GM12878 (cell line): ENCODE measurements around the gene TRIM71. TPM values are rescaled to one million over a fixed set of nuclear protein-coding genes. Genes with fewer than 3 reads are reported as not detected.

ENCODE experiments used
- ATAC-seq: fragments of 200-7000 bp; cut with Tn5 transposase; 3 replicates; pipeline ENCODE4 v1.9.1; 2020; ENCODE audit warnings: mild to moderate bottlenecking, moderate library complexity
- BruUV-seq: library from RNA; stranded (reverse); fragments of 400-500 nt; replicated peaks from 2 replicates; lab custom pipeline; 2021; lab: Mats Ljungman, UMichigan
- CTCF ChIA-PET: fragments of 300-600 bp; sonication (Branson Sonifier 250); formaldehyde crosslinking; extraction: SDS; loops from one replicate; lab custom pipeline; 2021; ENCODE audit warnings: inconsistent platforms; lab: Yijun Ruan, JAX
- POLR2A ChIA-PET: fragments of 350-600 bp; formaldehyde crosslinking; extraction: SDS; loops from one replicate; lab custom pipeline; 2021; ENCODE audit warnings: inconsistent platforms; lab: Charles Lee
- RAD21 ChIA-PET: fragments of 300-600 bp; sonication (Branson Sonifier 250); formaldehyde crosslinking; loops from one replicate; lab custom pipeline; 2023; ENCODE audit warnings: antibody characterized with exemption; ENCODE audit not compliant: unreplicated experiment; lab: Charles Lee
- SMC1A ChIA-PET: fragments of 300-600 bp; sonication (Branson Sonifier 250); formaldehyde crosslinking; loops from one replicate; lab custom pipeline; 2023; ENCODE audit not compliant: unreplicated experiment, uncharacterized antibody; lab: Charles Lee
- DNase-seq: peaks from one replicate; pipeline ENCODE4 v3.0.0-alpha.2; 2011; ENCODE audit warnings: low read depth, low spot score
- FAIRE-seq: peaks from 3 replicates; lab custom pipeline; 2011; peaks lifted over from hg19 to GRCh38; lab: Jason Lieb, UNC
- H2AFZ ChIP-seq: 2 replicates; pipeline ENCODE4 v1.6.0; 2011; ENCODE audit warnings: low read depth, low read length, control low read depth; ENCODE audit not compliant: control insufficient read depth
- H3K27ac ChIP-seq: 2 replicates; pipeline ENCODE4 v1.5.1; 2011; ENCODE audit warnings: control low read depth; ENCODE audit not compliant: control insufficient read depth, insufficient read depth
- H3K27me3 ChIP-seq, 2 experiments: replicated peaks in 1 of 2; 2 replicates each; pipeline versions ENCODE4 v1.6.0 to v1.6.1; 2011; ENCODE audit warnings: low read length in 1 of 2; ENCODE audit not compliant: control insufficient read depth in 2 of 2, insufficient read depth in 2 of 2
- H3K36me3 ChIP-seq, 2 experiments: 2 replicates each; pipeline ENCODE4 v1.5.1; 2011; ENCODE audit warnings: low read length in 1 of 2; ENCODE audit not compliant: control insufficient read depth in 2 of 2, insufficient read depth in 2 of 2
- H3K4me1 ChIP-seq: 2 replicates; pipeline ENCODE4 v1.6.1; 2011; ENCODE audit warnings: mild to moderate bottlenecking, low read length, moderate library complexity, mixed read lengths; ENCODE audit not compliant: control insufficient read depth, insufficient read depth
- H3K4me2 ChIP-seq: 2 replicates; pipeline ENCODE4 v1.6.0; 2011; ENCODE audit warnings: control low read depth; ENCODE audit not compliant: control insufficient read depth, insufficient read depth
- H3K4me3 ChIP-seq: fragments of 200-600 bp; sonication (generic); 2 replicates; pipeline ENCODE4 v1.5.1; 2016
- H3K79me2 ChIP-seq: 2 replicates; pipeline ENCODE4 v1.6.0; 2011; ENCODE audit warnings: low read length; ENCODE audit not compliant: control insufficient read depth, insufficient read depth
- H3K9ac ChIP-seq: 2 replicates; pipeline ENCODE4 v1.8.0; 2011; ENCODE audit warnings: low read length, control low read depth, mixed read lengths; ENCODE audit not compliant: control insufficient read depth, insufficient read depth
- H3K9me3 ChIP-seq: replicated peaks from 3 replicates; pipeline ENCODE4 v1.5.1; 2011; ENCODE audit warnings: mild to moderate bottlenecking, low read length; ENCODE audit not compliant: control insufficient read depth, insufficient read depth
- H4K20me1 ChIP-seq: 2 replicates; pipeline ENCODE4 v1.6.0; 2011; ENCODE audit not compliant: control insufficient read depth, insufficient read depth
- ZNF274 ChIP-seq: IDR thresholded peaks from one replicate; pipeline ENCODE4 v1.8.0; 2011; ENCODE audit not compliant: insufficient read length, insufficient read depth
- WGBS: methylation state at CpG from one replicate; pipeline ENCODE4 v1.1.6; 2016; ENCODE audit warnings: low lambda C conversion rate; ENCODE audit not compliant: insufficient replicate concordance, insufficient coverage; ENCODE audit errors: missing lambda C conversion rate; 5-methylcytosine and 5-hydroxymethylcytosine counted together
- in situ Hi-C: fragments of 300-500 bp; cut with MboI; formaldehyde crosslinking; loops from 9 replicates; pipeline ENCODE4 v1.14.3; 2018; ENCODE audit warnings: mixed read lengths
- intact Hi-C: fragments of 100-400 bp; cut with micrococcal nuclease; formaldehyde crosslinking; loops from one replicate; pipeline ENCODE4 v1.14.2; 2022; ENCODE audit not compliant: unreplicated experiment
- polyA plus RNA-seq, 11 experiments: library from polyadenylated mRNA; depleted of rRNA in 4 of 11; unstranded in 6 of 11; stranded (reverse) in 5 of 11; fragments of >200 nt; fragmentation: Nextera tagmentation in 4 of 11; fragmentation: Illumina TruSeq in 1 of 11; extraction: Ambion mirVana in 4 of 11; extraction: Trizol in 1 of 11; gene quantifications; 1 replicate in 1 of 11; 2 replicates in 10 of 11; pipeline versions ENCODE4 v1.2.1 to v1.2.3, GENCODE V29; 2011 to 2016; ENCODE audit warnings: inconsistent platforms in 2 of 11, missing spikeins in 2 of 11, low read depth in 1 of 11
- total RNA-seq, 4 experiments: library from RNA; depleted of rRNA in 3 of 4; stranded (reverse); fragments of >200 nt in 3 of 4; fragmentation: Illumina TruSeq in 1 of 4; extraction: Trizol in 1 of 4; gene quantifications; 2 replicates each; pipeline versions ENCODE4 v1.2.1 to v1.2.3, GENCODE V29; 2013 to 2021
- TF ChIP-seq, protein P1 (sequence below): IDR thresholded peaks from 2 replicates; pipeline ENCODE4 v1.6.1; 2012; ENCODE audit warnings: mild to moderate bottlenecking, low read depth, low read length

Gene TRIM71
- total and polyA plus RNA-seq, 10 of the 15 experiments (the other 5 are each of a cell fraction or from before 2014, with no cell fraction given), result 0.02 to 1.8 (median 0.16) TPM

DNA sequence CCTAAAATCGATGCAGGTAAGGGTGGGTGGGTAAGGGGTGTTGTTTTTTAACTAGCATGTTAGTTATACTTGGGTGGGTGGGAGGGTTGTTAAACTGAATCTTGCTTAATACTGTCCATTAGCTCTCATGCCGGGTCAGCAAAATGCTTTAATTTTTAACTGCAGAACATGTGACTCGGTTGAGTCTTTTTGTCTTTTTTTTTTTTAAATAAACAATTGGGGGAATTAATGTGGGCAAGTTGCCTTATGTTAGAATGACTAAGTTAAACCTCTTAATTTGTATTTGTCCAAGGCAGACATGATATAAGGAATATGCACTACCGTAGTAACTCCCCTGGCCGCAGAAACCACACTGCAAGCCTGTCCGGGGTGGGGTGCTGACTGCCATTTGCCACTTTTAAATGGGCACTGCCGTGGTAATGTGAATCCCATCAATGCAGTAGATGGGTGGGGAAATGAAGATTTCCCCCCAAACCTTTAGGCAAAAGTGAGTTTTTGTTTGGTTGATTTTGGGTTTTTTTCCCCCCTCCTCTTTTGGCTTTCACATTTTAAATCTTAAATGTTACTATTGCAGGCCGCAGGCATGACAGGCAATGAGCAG lies 79.3 kb downstream of the TRIM71 start:
- BruUV-seq, result no TSS peak
- no peak overlapping the region for H3K4me3 ChIP-seq
- WGBS, result 77% methylated on average over 8 of the region's 8 CpGs
- ChIA-PET POLR2A (interaction anchor here (0.6 to 1.2 kb wide), 3 partner anchors 8 to 1476 kb away, joined by 3 read pairs; no protein-coding TSS in a partner anchor), RAD21 (no interaction called here), CTCF (interaction anchor here (0.6 to 1.6 kb wide), 3 partner anchors 11 to 795 kb away, joined by 3 to 4 read pairs (median 3); no protein-coding TSS in a partner anchor), SMC1A (interaction anchor here (0.7 to 3.1 kb wide), 5 partner anchors 13 to 54 kb away, joined by 3 to 17 read pairs (median 3); no protein-coding TSS in a partner anchor)
- no peak overlapping the region for H3K9ac ChIP-seq
- no peak for ATAC-seq
- intact Hi-C loops, result no loop called here
- no peaks in the 10 kb centered on the region for H3K4me1 ChIP-seq
- no peaks in the 10 kb centered on the region for H3K9me3 ChIP-seq
- TF ChIP-seq, protein P1, sequence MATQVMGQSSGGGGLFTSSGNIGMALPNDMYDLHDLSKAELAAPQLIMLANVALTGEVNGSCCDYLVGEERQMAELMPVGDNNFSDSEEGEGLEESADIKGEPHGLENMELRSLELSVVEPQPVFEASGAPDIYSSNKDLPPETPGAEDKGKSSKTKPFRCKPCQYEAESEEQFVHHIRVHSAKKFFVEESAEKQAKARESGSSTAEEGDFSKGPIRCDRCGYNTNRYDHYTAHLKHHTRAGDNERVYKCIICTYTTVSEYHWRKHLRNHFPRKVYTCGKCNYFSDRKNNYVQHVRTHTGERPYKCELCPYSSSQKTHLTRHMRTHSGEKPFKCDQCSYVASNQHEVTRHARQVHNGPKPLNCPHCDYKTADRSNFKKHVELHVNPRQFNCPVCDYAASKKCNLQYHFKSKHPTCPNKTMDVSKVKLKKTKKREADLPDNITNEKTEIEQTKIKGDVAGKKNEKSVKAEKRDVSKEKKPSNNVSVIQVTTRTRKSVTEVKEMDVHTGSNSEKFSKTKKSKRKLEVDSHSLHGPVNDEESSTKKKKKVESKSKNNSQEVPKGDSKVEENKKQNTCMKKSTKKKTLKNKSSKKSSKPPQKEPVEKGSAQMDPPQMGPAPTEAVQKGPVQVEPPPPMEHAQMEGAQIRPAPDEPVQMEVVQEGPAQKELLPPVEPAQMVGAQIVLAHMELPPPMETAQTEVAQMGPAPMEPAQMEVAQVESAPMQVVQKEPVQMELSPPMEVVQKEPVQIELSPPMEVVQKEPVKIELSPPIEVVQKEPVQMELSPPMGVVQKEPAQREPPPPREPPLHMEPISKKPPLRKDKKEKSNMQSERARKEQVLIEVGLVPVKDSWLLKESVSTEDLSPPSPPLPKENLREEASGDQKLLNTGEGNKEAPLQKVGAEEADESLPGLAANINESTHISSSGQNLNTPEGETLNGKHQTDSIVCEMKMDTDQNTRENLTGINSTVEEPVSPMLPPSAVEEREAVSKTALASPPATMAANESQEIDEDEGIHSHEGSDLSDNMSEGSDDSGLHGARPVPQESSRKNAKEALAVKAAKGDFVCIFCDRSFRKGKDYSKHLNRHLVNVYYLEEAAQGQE, result no peak
- TF ChIP-seq ZNF274, result no peak
- H3K4me2 ChIP-seq, result no peak overlapping the region
- in situ Hi-C loops, result no loop called here
- H4K20me1 ChIP-seq, result no peaks in the 10 kb centered on the region
- no peaks in the 10 kb centered on the region for H3K79me2 ChIP-seq
- peak; percentile 13 for FAIRE-seq
- H3K27me3 ChIP-seq, result no peaks in the 10 kb centered on the region
- no peak overlapping the region for H3K27ac ChIP-seq
- H3K36me3 ChIP-seq, result no peaks in the 10 kb centered on the region
- no peak for DNase-seq
- H2AFZ ChIP-seq, result no peak overlapping the region
